Measurements from ENCODE around the gene NR2C1. TPM values are rescaled to one million over a fixed set of nuclear protein-coding genes. Genes with fewer than 3 reads are reported as not detected.

NR2C1 gene
- total and polyA plus RNA-seq, 2 of the 8 experiments (the other 6 are each of a cell fraction or from before 2014, with no cell fraction given): 22.8 to 48.3 TPM

DNA sequence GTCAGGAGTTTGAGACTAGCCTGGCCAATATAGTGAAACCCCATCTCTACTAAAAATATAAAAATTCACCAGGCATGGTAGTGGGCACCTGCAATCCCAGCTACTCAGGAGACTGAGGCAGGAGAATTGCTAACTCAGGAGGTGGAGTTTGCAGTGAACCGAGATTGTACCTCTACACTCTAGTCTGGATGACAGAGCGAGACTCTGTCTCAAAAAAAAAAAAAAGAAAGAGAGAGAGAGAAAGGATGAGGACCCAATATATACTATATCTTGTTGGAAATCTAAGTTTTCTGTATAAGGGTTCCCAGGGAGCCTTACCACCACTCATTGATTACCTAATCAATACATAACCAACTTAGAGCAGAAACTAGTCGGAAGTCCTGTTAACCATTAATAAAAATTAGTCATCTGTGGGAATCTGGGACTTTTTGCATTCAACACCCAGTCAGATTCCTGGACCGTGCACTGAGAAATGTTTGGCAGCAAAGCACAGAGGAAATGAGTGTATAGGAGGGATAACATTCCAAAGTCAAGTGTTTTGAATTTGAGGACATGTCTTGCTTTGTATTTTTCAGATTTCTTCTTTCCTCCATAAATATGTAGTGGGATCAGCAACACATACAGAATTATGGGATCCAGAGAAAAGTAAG, 44.8 kb upstream of the NR2C1 start:
- H3K18ac ChIP-seq (ENCODE audit: extremely low read depth, low read length): no peak overlapping the region
- FAIRE-seq: no peak
- H2BK12ac ChIP-seq (ENCODE audit: low read depth, low read length): no peak overlapping the region
- H3K56ac ChIP-seq (replicated peaks; ENCODE audit: insufficient read length, low read depth, low read length): no peak overlapping the region
- H3K23ac ChIP-seq (ENCODE audit: insufficient read length): no peak overlapping the region
- H3K27me3 ChIP-seq (replicated peaks in 1 of 4; ENCODE audit: control insufficient read depth in 3 of 4, extremely low read depth in 1 of 4, insufficient read depth in 3 of 4, low read length in 3 of 4): no peaks in the 10 kb centered on the region
- CTCF ChIA-PET (ENCODE audit: partially characterized antibody): interaction anchor here (0.6 to 2.5 kb wide), 16 partner anchors 9 to 460 kb away, joined by 3 to 17 read pairs (median 5); partner anchors contain the start of genes FGD6 and VEZT
- DNase-seq (ENCODE audit: low read depth in 1 of 2, low spot score in 2 of 2): no peak
- no peaks in the 10 kb centered on the region for H3K79me2 ChIP-seq (ENCODE audit: control insufficient read depth in 1 of 2, insufficient read depth in 2 of 2, low read length in 2 of 2)
- H2BK5ac ChIP-seq (ENCODE audit: low read depth, low read length): no peak overlapping the region
- no peak overlapping the region for H2BK15ac ChIP-seq (ENCODE audit: low read length)
- H3K36me3 ChIP-seq (ENCODE audit: control insufficient read depth in 2 of 4, insufficient read depth in 4 of 4, low read length in 3 of 4): no peaks in the 10 kb centered on the region; a peak in 1 of 8 replicates
- no peak overlapping the region for H2BK20ac ChIP-seq (ENCODE audit: low read length)
- POLR2A ChIA-PET (ENCODE audit: partially characterized antibody): interaction anchor here (0.6 kb wide), 1 partner anchor 99 kb away, joined by 3 read pairs; no protein-coding TSS in a partner anchor
- no peak overlapping the region for H2AK5ac ChIP-seq (ENCODE audit: low read depth, low read length)
- H4K5ac ChIP-seq (ENCODE audit: insufficient read length, low read depth, low read length): no peak overlapping the region
- H3K23me2 ChIP-seq (ENCODE audit: low read depth, low read length): peaks cover 2% of the 10 kb centered on the region; the same call in 1 of the 2 replicates
- H3K4me3 ChIP-seq (ENCODE audit: extremely low read depth in 1 of 4, insufficient read depth in 2 of 4, low read depth in 3 of 4, low read length in 4 of 4): no peak overlapping the region
- no peaks in the 10 kb centered on the region for H4K20me1 ChIP-seq (replicated peaks in 1 of 2; ENCODE audit: control insufficient read depth in 1 of 2, insufficient read depth in 2 of 2, low read length in 2 of 2)
- H3K9ac ChIP-seq (replicated peaks in 1 of 4; ENCODE audit: extremely low read depth in 1 of 4, low read depth in 3 of 4, low read length in 3 of 4): no peak overlapping the region
- H3K14ac ChIP-seq (ENCODE audit: insufficient read length): no peak overlapping the region
- no peak overlapping the region for H3K27ac ChIP-seq (ENCODE audit: low read depth, low read length)
- WGBS, 2 experiments (ENCODE audit: extremely low coverage in 1 of 2, insufficient coverage in 1 of 2, insufficient read length in 1 of 2, insufficient replicate concordance in 2 of 2, low coverage in 1 of 2, low lambda C conversion rate in 2 of 2, missing lambda C conversion rate in 1 of 2): 89% methylated on average over 3 of the region's 4 CpGs; no CpG with 5 or more reads in 1 of the 2 experiments
- H4K8ac ChIP-seq (ENCODE audit: extremely low read depth, insufficient read depth, low read length): no peak overlapping the region
- H4K91ac ChIP-seq (replicated peaks; ENCODE audit: insufficient read length, low read length): no peak overlapping the region
- H2BK120ac ChIP-seq (replicated peaks; ENCODE audit: low read depth, low read length): no peak overlapping the region
- no peaks in the 10 kb centered on the region for H3K9me3 ChIP-seq (ENCODE audit: insufficient read depth in 2 of 2, low read depth in 1 of 2, low read length in 1 of 2)
- H3K79me1 ChIP-seq (ENCODE audit: low read depth, low read length): no peaks in the 10 kb centered on the region
- no peak overlapping the region for H3K4ac ChIP-seq (replicated peaks; ENCODE audit: insufficient read length, low read depth, low read length)
- peaks cover 0 to 11% (median 2%) of the 10 kb centered on the region in 4 experiments; a peak in 2 of 7 replicates for H3K4me1 ChIP-seq (replicated peaks in 1 of 4; ENCODE audit: control insufficient read depth in 3 of 4, insufficient read depth in 4 of 4, low read length in 3 of 4)
- H2AFZ ChIP-seq (ENCODE audit: low read length): no peak overlapping the region
- H3K4me2 ChIP-seq (ENCODE audit: insufficient read depth in 1 of 2, low read depth in 2 of 2, low read length in 2 of 2): no peak overlapping the region
- TF ChIP-seq HDAC2 (IDR thresholded peaks at IDR 0.05; ENCODE audit: borderline replicate concordance in 1 of 2, low read depth in 2 of 2, low read length in 2 of 2) (no peak), TCF12 (IDR thresholded peaks at IDR 0.05; ENCODE audit: low read depth, low read length) (no peak), EGR1 (IDR thresholded peaks at IDR 0.05; ENCODE audit: borderline replicate concordance, low read depth, low read length) (no peak), POLR2A (IDR thresholded peaks at IDR 0.05; ENCODE audit: control extremely low read depth in 1 of 2, low read depth in 2 of 2, low read length in 2 of 2) (no peak), SP2 (IDR thresholded peaks at IDR 0.05; ENCODE audit: low read length) (no peak), EP300 (IDR thresholded peaks at IDR 0.05; ENCODE audit: borderline replicate concordance in 1 of 2, low read depth in 2 of 2, low read length in 2 of 2) (no peak), TAF1 (IDR thresholded peaks at IDR 0.05; ENCODE audit: low read depth, low read length) (no peak), SRF (IDR thresholded peaks at IDR 0.05; ENCODE audit: low read depth, low read length) (no peak), SP4 (IDR thresholded peaks at IDR 0.05; ENCODE audit: low read length) (no peak), GABPA (IDR thresholded peaks at IDR 0.05; ENCODE audit: borderline replicate concordance, insufficient read depth, low read length) (no peak)
- TF ChIP-seq, protein P1, sequence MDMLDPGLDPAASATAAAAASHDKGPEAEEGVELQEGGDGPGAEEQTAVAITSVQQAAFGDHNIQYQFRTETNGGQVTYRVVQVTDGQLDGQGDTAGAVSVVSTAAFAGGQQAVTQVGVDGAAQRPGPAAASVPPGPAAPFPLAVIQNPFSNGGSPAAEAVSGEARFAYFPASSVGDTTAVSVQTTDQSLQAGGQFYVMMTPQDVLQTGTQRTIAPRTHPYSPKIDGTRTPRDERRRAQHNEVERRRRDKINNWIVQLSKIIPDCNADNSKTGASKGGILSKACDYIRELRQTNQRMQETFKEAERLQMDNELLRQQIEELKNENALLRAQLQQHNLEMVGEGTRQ (IDR thresholded peaks at IDR 0.05; ENCODE audit: low read length): no peak
